Naive thymus-derived CD4-positive, alpha-beta T cell (primary cell): ENCODE measurements around the gene H2AZ1. TPM values are rescaled to one million over a fixed set of nuclear protein-coding genes. Genes with fewer than 3 reads are reported as not detected.

ENCODE experiments used
- ATAC-seq: fragments of 150-1000 bp; cut with Tn5 transposase; 2 replicates; pipeline ENCODE4 v1.10.0; 2021; ENCODE audit warnings: mild to moderate bottlenecking, moderate library complexity
- CTCF ChIA-PET: fragments of 350-600 bp; sonication (Branson Sonifier 250); formaldehyde crosslinking; loops from one replicate; lab custom pipeline; 2021; ENCODE audit warnings: antibody characterized with exemption; lab: Charles Lee
- POLR2A ChIA-PET: fragments of 350-600 bp; sonication (Branson Sonifier 250); formaldehyde crosslinking; loops from one replicate; lab custom pipeline; 2021; ENCODE audit warnings: antibody characterized with exemption, inconsistent platforms; lab: Charles Lee
- DNase-seq, 9 donors: peaks; one replicate each; pipeline versions ENCODE4 v3.0.0 to v3.0.0-alpha.2; 2020 to 2022; ENCODE audit warnings: mixed read lengths in 1 of 9
- H3K27ac ChIP-seq: one replicate; pipeline ENCODE4 v1.7.0; 2013; ENCODE audit warnings: mild to moderate bottlenecking, low read depth, low read length, moderate library complexity
- H3K27me3 ChIP-seq, 2 donors: one replicate each; pipeline ENCODE4 v1.7.0; 2013; ENCODE audit warnings: low read length in 2 of 2, mild to moderate bottlenecking in 2 of 2, moderate library complexity in 2 of 2; ENCODE audit not compliant: control insufficient read depth in 2 of 2, insufficient read depth in 2 of 2
- H3K36me3 ChIP-seq, 3 experiments: 1 replicate in 2 of 3; 2 replicates in 1 of 3; pipeline ENCODE4 v1.7.0; 2013; ENCODE audit warnings: low read length in 3 of 3, mild to moderate bottlenecking in 3 of 3, moderate library complexity in 1 of 3; ENCODE audit not compliant: insufficient read depth in 3 of 3, control insufficient read depth in 2 of 3
- H3K4me1 ChIP-seq, 2 donors: one replicate each; pipeline ENCODE4 v1.7.0; 2013; ENCODE audit warnings: low read length in 2 of 2, mild to moderate bottlenecking in 2 of 2, moderate library complexity in 1 of 2; ENCODE audit not compliant: control insufficient read depth in 2 of 2, insufficient read depth in 2 of 2
- H3K4me3 ChIP-seq: 2 replicates; pipeline ENCODE4 v1.7.0; 2013; ENCODE audit warnings: mild to moderate bottlenecking, low read length
- H3K9me3 ChIP-seq, 3 experiments: 1 replicate in 2 of 3; 2 replicates in 1 of 3; pipeline ENCODE4 v1.7.0; 2013; ENCODE audit warnings: low read length in 3 of 3; ENCODE audit not compliant: control insufficient read depth in 2 of 3
- H3K27ac Mint-ChIP-seq, 9 donors: one replicate each; pipeline ENCODE4 v1.8.0; 2020 to 2022; ENCODE audit warnings: mixed read lengths in 9 of 9, mild to moderate bottlenecking in 8 of 9, moderate library complexity in 5 of 9, inconsistent platforms in 2 of 9
- H3K27me3 Mint-ChIP-seq, 5 donors: one replicate each; pipeline ENCODE4 v1.8.0; 2021 to 2022; ENCODE audit warnings: mixed read lengths in 5 of 5, mild to moderate bottlenecking in 1 of 5
- H3K36me3 Mint-ChIP-seq, 5 donors: one replicate each; pipeline ENCODE4 v1.8.0; 2020 to 2022; ENCODE audit warnings: mixed read lengths in 5 of 5, mild to moderate bottlenecking in 3 of 5, inconsistent platforms in 1 of 5
- H3K4me1 Mint-ChIP-seq, 7 donors: one replicate each; pipeline ENCODE4 v1.8.0; 2020 to 2022; ENCODE audit warnings: mixed read lengths in 7 of 7, mild to moderate bottlenecking in 3 of 7, inconsistent platforms in 1 of 7
- H3K4me3 Mint-ChIP-seq, 10 donors: one replicate each; pipeline ENCODE4 v1.8.0; 2020 to 2022; ENCODE audit warnings: mild to moderate bottlenecking in 10 of 10, mixed read lengths in 10 of 10, moderate library complexity in 6 of 10, inconsistent platforms in 2 of 10
- H3K9me3 Mint-ChIP-seq, 11 donors: one replicate each; pipeline ENCODE4 v1.8.0; 2020 to 2022; ENCODE audit warnings: mixed read lengths in 11 of 11, mild to moderate bottlenecking in 4 of 11, inconsistent platforms in 1 of 11, moderate library complexity in 1 of 11
- intact Hi-C, 2 donors: fragments of 100-400 bp; cut with micrococcal nuclease; formaldehyde crosslinking; loops; one replicate each; pipeline ENCODE4 v1.15.1; 2023
- polyA plus RNA-seq, 2 donors: library from polyadenylated mRNA; unstranded; fragments of 300-500 nt; fragmentation: Illumina TruSeq; gene quantifications; one replicate each; pipeline ENCODE4 v1.2.3, GENCODE V29; 2021
- total RNA-seq, 6 experiments: library from RNA in 5 of 6; stranded (reverse) in 5 of 6; gene quantifications; 1 replicate in 5 of 6; 2 replicates in 1 of 6; pipeline ENCODE4 v1.2.3 and lab custom pipeline; 2021 to 2026

H2AZ1 gene
- total and polyA plus RNA-seq, 7 experiments from 2014 or later, result 82.2 to 414 (median 124) TPM

GRCh38 chr4:99979872-99980271 is 29.8 kb upstream of the H2AZ1 start:
- Mint-ChIP-seq H3K4me1 (no peaks in the 10 kb centered on the region), H3K9me3 (peaks cover 1 to 29% (median 10%) of the 10 kb centered on the region in 11 donors), H3K4me3 (no peak overlapping the region), H3K27me3 (peaks cover 0 to 18% (median 14%) of the 10 kb centered on the region in 5 donors), H3K36me3 (no peaks in the 10 kb centered on the region), H3K27ac (no peak overlapping the region)
- Histone ChIP-seq H3K36me3 (no peaks in the 10 kb centered on the region), H3K4me3 (no peak overlapping the region), H3K27ac (no peak overlapping the region), H3K9me3 (peaks cover 0 to 4% (median 0%) of the 10 kb centered on the region in 3 experiments), H3K4me1 (no peaks in the 10 kb centered on the region), H3K27me3 (no peaks in the 10 kb centered on the region)
- ATAC-seq, result no peak
- intact Hi-C loops, result no loop called here
- ChIA-PET CTCF (no interaction called here), POLR2A (no interaction called here)
- DNase-seq, result no peak

- H3K4me1 Mint-ChIP-seq, result peaks cover 0 to 2% (median 0%) of the 10 kb centered on the region in 7 donors
- peaks cover 0 to 1% (median 0%) of the 10 kb centered on the region in 3 experiments for H3K9me3 ChIP-seq
- ATAC-seq (no peak), DNase-seq (no peak)
- no peak overlapping the region for H3K4me3 ChIP-seq
- CTCF ChIA-PET, result no interaction called here
- peaks cover 4 to 36% (median 16%) of the 10 kb centered on the region in 5 donors for H3K27me3 Mint-ChIP-seq
- no peak overlapping the region for H3K27ac Mint-ChIP-seq
- no peaks in the 10 kb centered on the region for H3K27me3 ChIP-seq
- POLR2A ChIA-PET, result no interaction called here
- intact Hi-C loops, result no loop called here
- H3K9me3 Mint-ChIP-seq, result peaks cover 0 to 41% (median 13%) of the 10 kb centered on the region in 11 donors
- H3K36me3 ChIP-seq, result no peaks in the 10 kb centered on the region
- H3K4me1 ChIP-seq, result no peaks in the 10 kb centered on the region
- H3K36me3 Mint-ChIP-seq, result peaks cover 0 to 5% (median 0%) of the 10 kb centered on the region in 5 donors
- peak overlapping the region in 1 of 10 donors; percentile 23 for H3K4me3 Mint-ChIP-seq
- no peak overlapping the region for H3K27ac ChIP-seq
Measured at GRCh38 chr4:99971453-99972111, 21.5 kb upstream of the H2AZ1 start.

- H3K4me1 Mint-ChIP-seq, result peaks cover 10 to 29% (median 22%) of the 10 kb centered on the region in 7 donors
- peaks cover 0 to 5% of the 10 kb centered on the region in 2 donors for H3K4me1 ChIP-seq
- H3K9me3 ChIP-seq, result no peaks in the 10 kb centered on the region
- peaks cover 0 to 5% (median 0%) of the 10 kb centered on the region in 5 donors for H3K36me3 Mint-ChIP-seq
- CTCF ChIA-PET, result no interaction called here
- peaks cover 4 to 28% (median 6%) of the 10 kb centered on the region in 5 donors for H3K27me3 Mint-ChIP-seq
- H3K27ac Mint-ChIP-seq, result no peak overlapping the region
- no peak for DNase-seq
- no peak overlapping the region for H3K4me3 Mint-ChIP-seq
- POLR2A ChIA-PET, result interaction anchor here (1.3 kb wide), 1 partner anchor 20 kb away, joined by 3 read pairs; no protein-coding TSS in a partner anchor
- no peak for ATAC-seq
- intact Hi-C loops, result no loop called here
- no peaks in the 10 kb centered on the region for H3K27me3 ChIP-seq
- H3K27ac ChIP-seq, result no peak overlapping the region
- peaks cover 0 to 11% (median 0%) of the 10 kb centered on the region in 11 donors for H3K9me3 Mint-ChIP-seq
- no peak overlapping the region for H3K4me3 ChIP-seq
- no peaks in the 10 kb centered on the region for H3K36me3 ChIP-seq
Measured at GRCh38 chr4:99968330-99968729, 18.3 kb upstream of the H2AZ1 start.

GRCh38 chr4:99966692-99967091 is 16.6 kb upstream of the H2AZ1 start:
- H3K27ac Mint-ChIP-seq, result no peak overlapping the region
- H3K4me3 ChIP-seq, result no peak overlapping the region
- H3K27ac ChIP-seq, result no peak overlapping the region

GRCh38 chr4:99965674-99966350 is 15.7 kb upstream of the H2AZ1 start:
- Mint-ChIP-seq H3K36me3 (peaks cover 0 to 5% (median 0%) of the 10 kb centered on the region in 5 donors), H3K4me1 (peaks cover 10 to 29% (median 22%) of the 10 kb centered on the region in 7 donors), H3K9me3 (no peaks in the 10 kb centered on the region), H3K27me3 (peaks cover 0 to 20% (median 4%) of the 10 kb centered on the region in 5 donors), H3K27ac (peak overlapping the region in 3 of 9 donors; percentile 34 to 57 (median 41)), H3K4me3 (peak overlapping the region in 9 of 10 donors; percentile 11 to 68 (median 42))
- ATAC-seq (peak; percentile 75), DNase-seq (peak in 6 of 9 donors; percentile 24 to 57 (median 42))
- Histone ChIP-seq H3K4me1 (peaks cover 0 to 5% of the 10 kb centered on the region in 2 donors), H3K4me3 (no peak overlapping the region), H3K27me3 (no peaks in the 10 kb centered on the region), H3K9me3 (no peaks in the 10 kb centered on the region), H3K27ac (no peak overlapping the region), H3K36me3 (no peaks in the 10 kb centered on the region)
- ChIA-PET POLR2A (interaction anchor here (1.7 kb wide), 1 partner anchor 15 kb away, joined by 5 read pairs; no protein-coding TSS in a partner anchor), CTCF (no interaction called here)
- intact Hi-C loops, result loop anchor here in 1 of 2 donors (1.0 kb wide), 1 partner anchor 16 kb away; the partner anchor contains the start of gene H2AZ1

More at GRCh38 chr4:99966692-99967091, 16.6 kb upstream of the H2AZ1 start:
- CTCF ChIA-PET, result no interaction called here
- H3K36me3 ChIP-seq, result no peaks in the 10 kb centered on the region
- no peaks in the 10 kb centered on the region for H3K9me3 ChIP-seq
- intact Hi-C loops, result no loop called here
- no peak overlapping the region for H3K4me3 Mint-ChIP-seq
- peaks cover 0 to 5% (median 0%) of the 10 kb centered on the region in 5 donors for H3K36me3 Mint-ChIP-seq
- H3K27me3 ChIP-seq, result no peaks in the 10 kb centered on the region
- H3K4me1 ChIP-seq, result peaks cover 0 to 5% of the 10 kb centered on the region in 2 donors
- H3K27me3 Mint-ChIP-seq, result peaks cover 0 to 18% (median 4%) of the 10 kb centered on the region in 5 donors
- POLR2A ChIA-PET, result interaction anchor here (1.7 kb wide), 1 partner anchor 16 kb away, joined by 5 read pairs; no protein-coding TSS in a partner anchor
- no peaks in the 10 kb centered on the region for H3K9me3 Mint-ChIP-seq
- ATAC-seq, result no peak
- peaks cover 10 to 29% (median 22%) of the 10 kb centered on the region in 7 donors for H3K4me1 Mint-ChIP-seq
- no peak for DNase-seq

- no peak for ATAC-seq
- H3K4me1 ChIP-seq, result peaks cover 0 to 5% of the 10 kb centered on the region in 2 donors
- Mint-ChIP-seq H3K4me1 (peaks cover 10 to 29% (median 22%) of the 10 kb centered on the region in 7 donors), H3K4me3 (peak overlapping the region in 4 of 10 donors; percentile 8 to 44 (median 35)), H3K27ac (peak overlapping the region in 1 of 9 donors; percentile 23), H3K27me3 (peaks cover 0 to 26% (median 4%) of the 10 kb centered on the region in 5 donors), H3K36me3 (peaks cover 0 to 5% (median 0%) of the 10 kb centered on the region in 5 donors), H3K9me3 (no peaks in the 10 kb centered on the region)
- H3K4me3 ChIP-seq, result no peak overlapping the region
- DNase-seq, result no peak
- intact Hi-C loops, result loop anchor here in 1 of 2 donors (1.0 kb wide), 1 partner anchor 15 kb away; the partner anchor contains the start of gene H2AZ1
- H3K36me3 ChIP-seq, result no peaks in the 10 kb centered on the region
- POLR2A ChIA-PET, result interaction anchor here (0.5 to 1.7 kb wide), 2 partner anchors 14 to 33 kb away, joined by 4 to 5 read pairs; no protein-coding TSS in a partner anchor
- no peaks in the 10 kb centered on the region for H3K27me3 ChIP-seq
- CTCF ChIA-PET, result no interaction called here
- no peak overlapping the region for H3K27ac ChIP-seq
- H3K9me3 ChIP-seq, result no peaks in the 10 kb centered on the region
Measured at GRCh38 chr4:99965173-99965572, 15.1 kb upstream of the H2AZ1 start.
